Embryonic facial prominence (tissue), 1 donor: ENCODE data around the gene DMD.
"Not testable (repeated sequence)": the region's sequence is repeated elsewhere in the genome, so short reads cannot be mapped to it uniquely, and the experiment has no call there.

ENCODE experiments used
- DNase-seq: peaks from one replicate; pipeline ENCODE4 v3.0.0-alpha.2; 2016; ENCODE audit errors: extremely low spot score

Gene DMD

GRCh38 chrX:32026772-32027171, 1184.6 kb downstream of the DMD start:
- no peak for DNase-seq

- no peak for DNase-seq
These were observed 1187.3 kb downstream of the DMD start for GRCh38 chrX:32024072-32024471.

GRCh38 chrX:32016195-32016594, 1195.2 kb downstream of the DMD start:
- DNase-seq: no peak

GRCh38 chrX:32010948-32011347, 1200.4 kb downstream of the DMD start:
- no peak for DNase-seq

- DNase-seq: no peak
These were observed 1201.1 kb downstream of the DMD start for GRCh38 chrX:32010212-32010611.

- no peak for DNase-seq
These were observed 1217.7 kb downstream of the DMD start for GRCh38 chrX:31993637-31994036.

GRCh38 chrX:31988975-31989374, 1222.4 kb downstream of the DMD start:
- no peak for DNase-seq

- DNase-seq: no peak
These were observed 1229.7 kb downstream of the DMD start for GRCh38 chrX:31981546-31982062.

- DNase-seq: no peak
These were observed 1241.6 kb downstream of the DMD start for GRCh38 chrX:31969714-31970113.

- DNase-seq: no peak
These were observed 1249.1 kb downstream of the DMD start for GRCh38 chrX:31962256-31962655.

GRCh38 chrX:31934842-31935370, 1276.4 kb downstream of the DMD start:
- no peak for DNase-seq

GRCh38 chrX:31934015-31934414, 1277.3 kb downstream of the DMD start:
- DNase-seq: no peak

GRCh38 chrX:31932769-31933168, 1278.6 kb downstream of the DMD start:
- DNase-seq: no peak

- DNase-seq: not testable (repeated sequence)
These were observed 1279.0 kb downstream of the DMD start for GRCh38 chrX:31932320-31932719.

GRCh38 chrX:31931225-31931624, 1280.1 kb downstream of the DMD start:
- no peak for DNase-seq

- no peak for DNase-seq
These were observed 1282.0 kb downstream of the DMD start for GRCh38 chrX:31929366-31929765.

- no peak for DNase-seq
These were observed 1290.1 kb downstream of the DMD start for GRCh38 chrX:31921236-31921635.

- no peak for DNase-seq
These were observed 1301.3 kb downstream of the DMD start for GRCh38 chrX:31909850-31910572.

GRCh38 chrX:31894152-31894551, 1317.2 kb downstream of the DMD start:
- no peak for DNase-seq

GRCh38 chrX:31893525-31893924, 1317.8 kb downstream of the DMD start:
- no peak for DNase-seq

GRCh38 chrX:31889088-31889487, 1322.3 kb downstream of the DMD start:
- DNase-seq: no peak

- DNase-seq: no peak
These were observed 1326.8 kb downstream of the DMD start for GRCh38 chrX:31884535-31884934.

GRCh38 chrX:31872007-31872406, 1339.3 kb downstream of the DMD start:
- no peak for DNase-seq

GRCh38 chrX:31870267-31870666, 1341.1 kb downstream of the DMD start:
- DNase-seq: no peak
